ENCODE data around the gene SLC24A4. TPM values are rescaled to one million over a fixed set of nuclear protein-coding genes. Genes with fewer than 3 reads are reported as not detected.

The SLC24A4 gene
- total and polyA plus RNA-seq, 2 donors (not counting 3 experiments of a cell fraction or from before 2014, with no cell fraction given): 0.07 to 0.08 TPM

DNA sequence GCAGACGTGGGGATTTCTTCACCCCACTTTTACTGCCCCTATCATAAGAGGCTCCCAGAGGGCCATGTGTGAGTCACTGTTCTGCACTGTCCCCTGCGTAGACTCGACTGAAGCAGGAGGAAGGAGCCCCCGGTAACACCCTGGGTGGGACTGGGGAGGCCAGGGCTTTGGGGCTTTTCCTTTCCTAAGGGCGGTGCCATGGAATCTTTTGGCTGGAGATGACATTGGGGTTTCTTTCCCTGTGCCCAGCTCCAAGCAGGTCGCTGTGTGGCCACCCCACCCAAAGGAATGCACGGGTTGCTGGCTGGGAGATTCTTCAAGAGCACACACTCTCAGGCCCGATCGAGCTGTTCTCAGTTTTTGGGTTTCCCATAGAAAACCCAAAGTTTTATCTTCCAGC lies 128.3 kb downstream of the SLC24A4 start:
- POLR2A ChIA-PET: interaction anchor here (0.6 kb wide), 1 partner anchor 168 kb away, joined by 4 read pairs; no protein-coding TSS in a partner anchor
- dilution Hi-C loops (cut with MboI; ENCODE audit: extremely low pct_ligation_motif_present, low sequenced_read_pairs): no loop called here
- H2AFZ ChIP-seq (ENCODE audit: low read depth, low read length): no peak overlapping the region
- H3K27ac ChIP-seq (ENCODE audit: insufficient read depth, low read depth, low read length): no peak overlapping the region
- no peak overlapping the region for H3K9ac ChIP-seq (replicated peaks; ENCODE audit: extremely low read depth, insufficient read depth, low read length)
- no peaks in the 10 kb centered on the region for H4K20me1 ChIP-seq (replicated peaks; ENCODE audit: control insufficient read depth, extremely low read depth, insufficient read depth, low read length)
- H3K27me3 ChIP-seq (ENCODE audit: control insufficient read depth in 2 of 2, insufficient read depth in 2 of 2, low read length in 2 of 2): no peaks in the 10 kb centered on the region
- no peaks in the 10 kb centered on the region for H3K9me1 ChIP-seq (replicated peaks; ENCODE audit: control insufficient read depth, extremely low read depth, insufficient read depth, low read length)
- no peaks in the 10 kb centered on the region for H3K79me2 ChIP-seq (ENCODE audit: control insufficient read depth, insufficient read depth, low read length)
- CTCF ChIA-PET: no interaction called here
- no peaks in the 10 kb centered on the region for H3K4me1 ChIP-seq (ENCODE audit: control insufficient read depth, extremely low read depth, insufficient read depth, low read length)
- H3K4me3 ChIP-seq (replicated peaks in 1 of 3; ENCODE audit: insufficient read depth in 1 of 3, low read depth in 1 of 3, low read length in 3 of 3): no peak overlapping the region
- BruUV-seq (replicated peaks): no TSS peak
- H3K9me3 ChIP-seq (replicated peaks; ENCODE audit: control insufficient read depth, insufficient read depth, low read length): no peaks in the 10 kb centered on the region
- FAIRE-seq (no peak), DNase-seq (ENCODE audit: low read depth, low spot score) (no peak)
- TF ChIP-seq, protein P1, sequence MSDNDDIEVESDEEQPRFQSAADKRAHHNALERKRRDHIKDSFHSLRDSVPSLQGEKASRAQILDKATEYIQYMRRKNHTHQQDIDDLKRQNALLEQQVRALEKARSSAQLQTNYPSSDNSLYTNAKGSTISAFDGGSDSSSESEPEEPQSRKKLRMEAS (IDR thresholded peaks at IDR 0.05; ENCODE audit: insufficient read depth, insufficient read length): no peak
- TF ChIP-seq EZH2 (IDR thresholded peaks at IDR 0.05; ENCODE audit: borderline replicate concordance, low read depth, low read length, severe bottlenecking) (no peak), POLR2A (IDR thresholded peaks at IDR 0.05; ENCODE audit: low read depth, low read length) (no peak), MYC (IDR thresholded peaks at IDR 0.05; ENCODE audit: low read depth, low read length) (no peak), FOS (IDR thresholded peaks at IDR 0.05; ENCODE audit: borderline replicate concordance, insufficient read depth, low read length) (no peak), POLR2AphosphoS5 (IDR thresholded peaks at IDR 0.05; ENCODE audit: insufficient read depth, low read depth, low read length) (no peak), JUN (IDR thresholded peaks at IDR 0.05; ENCODE audit: borderline replicate concordance, insufficient read depth, insufficient read length, low read depth) (no peak), GATA2 (IDR thresholded peaks at IDR 0.05; ENCODE audit: insufficient read depth, insufficient read length, low read depth, low read length) (no peak)
- TF ChIP-seq, protein P2, sequence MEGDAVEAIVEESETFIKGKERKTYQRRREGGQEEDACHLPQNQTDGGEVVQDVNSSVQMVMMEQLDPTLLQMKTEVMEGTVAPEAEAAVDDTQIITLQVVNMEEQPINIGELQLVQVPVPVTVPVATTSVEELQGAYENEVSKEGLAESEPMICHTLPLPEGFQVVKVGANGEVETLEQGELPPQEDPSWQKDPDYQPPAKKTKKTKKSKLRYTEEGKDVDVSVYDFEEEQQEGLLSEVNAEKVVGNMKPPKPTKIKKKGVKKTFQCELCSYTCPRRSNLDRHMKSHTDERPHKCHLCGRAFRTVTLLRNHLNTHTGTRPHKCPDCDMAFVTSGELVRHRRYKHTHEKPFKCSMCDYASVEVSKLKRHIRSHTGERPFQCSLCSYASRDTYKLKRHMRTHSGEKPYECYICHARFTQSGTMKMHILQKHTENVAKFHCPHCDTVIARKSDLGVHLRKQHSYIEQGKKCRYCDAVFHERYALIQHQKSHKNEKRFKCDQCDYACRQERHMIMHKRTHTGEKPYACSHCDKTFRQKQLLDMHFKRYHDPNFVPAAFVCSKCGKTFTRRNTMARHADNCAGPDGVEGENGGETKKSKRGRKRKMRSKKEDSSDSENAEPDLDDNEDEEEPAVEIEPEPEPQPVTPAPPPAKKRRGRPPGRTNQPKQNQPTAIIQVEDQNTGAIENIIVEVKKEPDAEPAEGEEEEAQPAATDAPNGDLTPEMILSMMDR (IDR thresholded peaks at IDR 0.05; ENCODE audit: extremely low read depth in 1 of 2, insufficient read depth in 1 of 2, low read depth in 1 of 2, low read length in 2 of 2): no peak
- intact Hi-C loops (cut with micrococcal nuclease): no loop called here
- no peaks in the 10 kb centered on the region for H3K36me3 ChIP-seq (ENCODE audit: control insufficient read depth in 2 of 2, extremely low read depth in 1 of 2, insufficient read depth in 2 of 2, low read length in 2 of 2)
- H3K4me2 ChIP-seq (ENCODE audit: insufficient read depth, low read length): no peak overlapping the region

All from endothelial cell of umbilical vein (primary cell).